Astrocyte (in vitro differentiated cells and primary cell): ENCODE data around the gene TENM3. TPM values are rescaled to one million over a fixed set of nuclear protein-coding genes. Genes with fewer than 3 reads are reported as not detected.
A peak's percentile ranks its signal among the peaks of the same experiment; 100 is the strongest.

Experiments used
- DNase-seq: peaks from one replicate; pipeline ENCODE4 v3.0.0-alpha.2; 2010; ENCODE audit warnings: low read depth
- FAIRE-seq: peaks from 2 replicates; lab custom pipeline; 2011; peaks lifted over from hg19 to GRCh38; lab: Jason Lieb, UNC
- H2AFZ ChIP-seq: 2 replicates; pipeline ENCODE4 v1.6.0; 2012; ENCODE audit warnings: low read depth, low read length, inconsistent platforms
- H3K27ac ChIP-seq: 2 replicates; pipeline ENCODE4 v1.5.1; 2011; ENCODE audit warnings: low read depth, low read length, inconsistent platforms
- H3K27me3 ChIP-seq: 2 replicates; pipeline ENCODE4 v1.6.0; 2011; ENCODE audit warnings: low read length, inconsistent platforms; ENCODE audit not compliant: insufficient read depth
- H3K36me3 ChIP-seq: 2 replicates; pipeline ENCODE4 v1.5.1; 2011; ENCODE audit warnings: low read length, inconsistent platforms; ENCODE audit not compliant: insufficient read depth
- H3K4me1 ChIP-seq: 2 replicates; pipeline ENCODE4 v1.5.1; 2011; ENCODE audit warnings: low read length, inconsistent platforms; ENCODE audit not compliant: insufficient read depth
- H3K4me2 ChIP-seq: 2 replicates; pipeline ENCODE4 v1.6.0; 2012; ENCODE audit warnings: low read length, inconsistent platforms
- H3K4me3 ChIP-seq: 2 replicates; pipeline ENCODE4 v1.5.1; 2011; ENCODE audit warnings: low read depth, mild to moderate bottlenecking, low read length, inconsistent platforms; ENCODE audit not compliant: insufficient read depth
- H3K79me2 ChIP-seq: 2 replicates; pipeline ENCODE4 v1.6.0; 2012; ENCODE audit warnings: mild to moderate bottlenecking, low read length, inconsistent platforms; ENCODE audit not compliant: insufficient read depth
- H3K9ac ChIP-seq: 2 replicates; pipeline ENCODE4 v1.6.0; 2012; ENCODE audit warnings: mild to moderate bottlenecking, low read length, inconsistent platforms
- H3K9me3 ChIP-seq: 2 replicates; pipeline ENCODE4 v1.5.1; 2012; ENCODE audit warnings: low read depth, mild to moderate bottlenecking, low read length, inconsistent platforms; ENCODE audit not compliant: insufficient read depth
- H4K20me1 ChIP-seq: 2 replicates; pipeline ENCODE4 v1.6.0; 2012; ENCODE audit warnings: low read length, inconsistent platforms; ENCODE audit not compliant: insufficient read depth
- H3K27ac Mint-ChIP-seq: one replicate; pipeline ENCODE4 v1.8.0; 2021; ENCODE audit warnings: mild to moderate bottlenecking, mixed read lengths; ENCODE audit not compliant: unreplicated experiment
- H3K27me3 Mint-ChIP-seq: one replicate; pipeline ENCODE4 v1.8.0; 2021; ENCODE audit warnings: low read depth, mixed read lengths; ENCODE audit not compliant: unreplicated experiment
- H3K36me3 Mint-ChIP-seq: one replicate; pipeline ENCODE4 v1.8.0; 2021; ENCODE audit warnings: low read depth, mixed read lengths; ENCODE audit not compliant: unreplicated experiment
- H3K4me1 Mint-ChIP-seq: one replicate; pipeline ENCODE4 v1.8.0; 2021; ENCODE audit warnings: low read depth, mixed read lengths; ENCODE audit not compliant: unreplicated experiment
- H3K4me3 Mint-ChIP-seq: one replicate; pipeline ENCODE4 v1.8.0; 2021; ENCODE audit warnings: mild to moderate bottlenecking, moderate library complexity, mixed read lengths; ENCODE audit not compliant: unreplicated experiment
- H3K9me3 Mint-ChIP-seq: one replicate; pipeline ENCODE4 v1.8.0; 2021; ENCODE audit warnings: mild to moderate bottlenecking, mixed read lengths; ENCODE audit not compliant: unreplicated experiment
- EZH2 ChIP-seq: IDR thresholded peaks from 2 replicates; pipeline ENCODE4 v1.6.1; 2012; ENCODE audit warnings: mild to moderate bottlenecking, low read length, inconsistent platforms; ENCODE audit not compliant: insufficient read depth
- total RNA-seq: library from RNA; stranded (reverse); gene quantifications from 2 replicates; pipeline ENCODE4 v1.2.1, GENCODE V29; 2021
- TF ChIP-seq, protein P1 (sequence below): IDR thresholded peaks from 2 replicates; pipeline ENCODE4 v1.5.1; 2011; ENCODE audit warnings: low read depth, mild to moderate bottlenecking, inconsistent platforms, low read length, moderate library complexity; ENCODE audit not compliant: insufficient read depth

The TENM3 gene
- total RNA-seq, 1 donor from 2014 or later: 127 TPM

DNA sequence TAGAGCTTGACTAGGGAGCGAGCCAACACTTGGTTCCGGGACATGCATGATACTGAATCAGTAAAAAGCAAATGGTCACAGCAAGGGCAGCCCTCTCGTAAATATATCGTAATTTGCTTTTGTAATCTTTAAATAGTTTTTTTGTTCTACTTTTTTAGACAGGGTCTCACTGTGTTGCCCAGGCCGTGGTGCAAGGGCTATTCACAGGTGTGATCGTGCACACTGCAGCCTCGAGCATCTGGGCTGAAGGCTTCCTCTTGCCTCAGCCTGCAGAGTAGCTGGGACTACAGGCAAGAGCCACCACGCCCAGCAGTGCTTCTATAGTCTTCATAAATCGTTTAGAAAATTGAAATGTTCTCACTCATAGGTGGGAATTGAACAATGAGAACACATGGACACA, 309.7 kb downstream of the TENM3 start:
- peaks cover 3% of the 10 kb centered on the region for H3K36me3 Mint-ChIP-seq
- no peaks in the 10 kb centered on the region for H3K36me3 ChIP-seq
- H3K9ac ChIP-seq: no peak overlapping the region
- H3K9me3 ChIP-seq: no peaks in the 10 kb centered on the region
- peaks cover 4% of the 10 kb centered on the region for H4K20me1 ChIP-seq
- H3K4me2 ChIP-seq: no peak overlapping the region
- H3K4me3 ChIP-seq: no peak overlapping the region
- DNase-seq: no peak
- TF ChIP-seq EZH2: no peak
- TF ChIP-seq, protein P1, sequence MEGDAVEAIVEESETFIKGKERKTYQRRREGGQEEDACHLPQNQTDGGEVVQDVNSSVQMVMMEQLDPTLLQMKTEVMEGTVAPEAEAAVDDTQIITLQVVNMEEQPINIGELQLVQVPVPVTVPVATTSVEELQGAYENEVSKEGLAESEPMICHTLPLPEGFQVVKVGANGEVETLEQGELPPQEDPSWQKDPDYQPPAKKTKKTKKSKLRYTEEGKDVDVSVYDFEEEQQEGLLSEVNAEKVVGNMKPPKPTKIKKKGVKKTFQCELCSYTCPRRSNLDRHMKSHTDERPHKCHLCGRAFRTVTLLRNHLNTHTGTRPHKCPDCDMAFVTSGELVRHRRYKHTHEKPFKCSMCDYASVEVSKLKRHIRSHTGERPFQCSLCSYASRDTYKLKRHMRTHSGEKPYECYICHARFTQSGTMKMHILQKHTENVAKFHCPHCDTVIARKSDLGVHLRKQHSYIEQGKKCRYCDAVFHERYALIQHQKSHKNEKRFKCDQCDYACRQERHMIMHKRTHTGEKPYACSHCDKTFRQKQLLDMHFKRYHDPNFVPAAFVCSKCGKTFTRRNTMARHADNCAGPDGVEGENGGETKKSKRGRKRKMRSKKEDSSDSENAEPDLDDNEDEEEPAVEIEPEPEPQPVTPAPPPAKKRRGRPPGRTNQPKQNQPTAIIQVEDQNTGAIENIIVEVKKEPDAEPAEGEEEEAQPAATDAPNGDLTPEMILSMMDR: no peak
- no peak for FAIRE-seq
- H3K79me2 ChIP-seq: peaks cover 6% of the 10 kb centered on the region
- no peak overlapping the region for H2AFZ ChIP-seq
- peaks cover 39% of the 10 kb centered on the region for H3K4me1 Mint-ChIP-seq
- H3K27me3 ChIP-seq: no peaks in the 10 kb centered on the region
- H3K9me3 Mint-ChIP-seq: no peaks in the 10 kb centered on the region
- no peak overlapping the region for H3K27ac Mint-ChIP-seq
- H3K4me3 Mint-ChIP-seq: no peak overlapping the region
- peaks cover 20% of the 10 kb centered on the region for H3K4me1 ChIP-seq
- H3K27me3 Mint-ChIP-seq: no peaks in the 10 kb centered on the region
- no peak overlapping the region for H3K27ac ChIP-seq

DNA sequence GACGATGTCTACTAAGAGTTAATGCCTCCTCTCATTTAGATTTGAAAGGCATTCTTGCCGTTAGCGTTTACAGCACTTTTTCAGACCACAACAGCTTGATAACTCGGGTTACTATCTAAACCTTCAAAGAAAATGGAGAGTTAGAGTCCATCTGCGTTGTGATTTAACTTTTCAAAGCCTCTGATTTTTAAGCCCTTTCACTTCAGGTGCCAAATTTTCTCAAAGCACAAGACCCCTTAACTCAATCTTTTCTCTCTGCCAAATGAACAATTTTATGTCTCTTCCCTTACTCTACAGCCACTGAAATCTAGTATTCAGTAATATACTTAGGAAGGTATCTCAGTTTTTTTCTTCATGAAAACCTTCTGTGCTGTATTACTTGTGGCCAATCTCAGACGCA, 310.5 kb downstream of the TENM3 start:
- Histone ChIP-seq H3K4me3 (peak overlapping the region; percentile 37), H4K20me1 (peaks cover 4% of the 10 kb centered on the region), H3K4me2 (peak overlapping the region; percentile 75), H2AFZ (no peak overlapping the region), H3K36me3 (no peaks in the 10 kb centered on the region), H3K79me2 (peaks cover 13% of the 10 kb centered on the region), H3K9me3 (no peaks in the 10 kb centered on the region), H3K27ac (no peak overlapping the region), H3K4me1 (peaks cover 20% of the 10 kb centered on the region), H3K9ac (peak overlapping the region; percentile 63), H3K27me3 (no peaks in the 10 kb centered on the region)
- FAIRE-seq (no peak), DNase-seq (no peak)
- Mint-ChIP-seq H3K4me3 (no peak overlapping the region), H3K4me1 (peaks cover 40% of the 10 kb centered on the region), H3K27ac (no peak overlapping the region), H3K27me3 (no peaks in the 10 kb centered on the region), H3K36me3 (peaks cover 3% of the 10 kb centered on the region), H3K9me3 (no peaks in the 10 kb centered on the region)
- no peak for TF ChIP-seq EZH2
- TF ChIP-seq, protein P1: no peak

DNA sequence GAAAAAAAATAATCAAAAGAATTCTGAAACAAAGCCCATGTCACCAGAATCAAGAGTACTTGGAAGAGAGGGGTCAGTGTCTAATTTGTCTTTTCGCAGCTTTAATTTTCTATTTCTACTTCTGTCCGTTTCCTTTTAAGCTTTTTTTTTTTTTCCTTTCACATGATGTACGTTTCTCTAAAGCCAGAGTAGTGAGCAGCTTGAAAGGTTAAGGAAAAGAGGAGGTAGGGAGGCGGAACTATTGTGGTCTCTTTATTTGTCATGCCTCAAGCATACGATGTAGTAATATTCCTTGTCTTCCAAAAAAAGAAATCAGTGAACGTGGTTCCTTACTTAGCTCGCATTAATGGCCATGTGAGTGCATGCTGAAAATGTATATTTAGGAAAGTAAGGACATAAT, 311.5 kb downstream of the TENM3 start:
- Mint-ChIP-seq H3K36me3 (peaks cover 3% of the 10 kb centered on the region), H3K27ac (peak overlapping the region; percentile 11), H3K4me3 (peak overlapping the region; percentile 22), H3K4me1 (peaks cover 37% of the 10 kb centered on the region), H3K9me3 (no peaks in the 10 kb centered on the region), H3K27me3 (no peaks in the 10 kb centered on the region)
- H2AFZ ChIP-seq: no peak overlapping the region
- DNase-seq (peak; percentile 79), FAIRE-seq (no peak)
- peaks cover under 1% of the 10 kb centered on the region for H4K20me1 ChIP-seq
- H3K4me1 ChIP-seq: peaks cover 20% of the 10 kb centered on the region
- peaks cover 14% of the 10 kb centered on the region for H3K79me2 ChIP-seq
- peak overlapping the region; percentile 38 for H3K27ac ChIP-seq
- no peaks in the 10 kb centered on the region for H3K27me3 ChIP-seq
- H3K9ac ChIP-seq: peak overlapping the region; percentile 63
- no peaks in the 10 kb centered on the region for H3K9me3 ChIP-seq
- TF ChIP-seq, protein P1: no peak
- H3K4me2 ChIP-seq: peak overlapping the region; percentile 75
- H3K36me3 ChIP-seq: no peaks in the 10 kb centered on the region
- H3K4me3 ChIP-seq: peak overlapping the region; percentile 37
